Endothelial cell of umbilical vein (primary cell): ENCODE data around the gene IFT27.

ENCODE experiments used
- MYC ChIP-seq: IDR thresholded peaks from one replicate; pipeline ENCODE4 v1.6.1; 2011; ENCODE audit warnings: mild to moderate bottlenecking, low read depth, low read length
- TF ChIP-seq, protein P1 (sequence below), 2 donors: IDR thresholded peaks; 1 replicate in 1 of 2; 2 replicates in 1 of 2; pipeline ENCODE4 v1.5.1; 2011; ENCODE audit warnings: low read length in 2 of 2, mild to moderate bottlenecking in 2 of 2, moderate library complexity in 2 of 2, control low read depth in 1 of 2, inconsistent platforms in 1 of 2, low read depth in 1 of 2; ENCODE audit not compliant: insufficient read depth in 1 of 2; ENCODE audit errors: extremely low read depth in 1 of 2

GRCh38 chr22:36744413-36744765, 31.5 kb downstream of the IFT27 start:
- TF ChIP-seq, protein P1, sequence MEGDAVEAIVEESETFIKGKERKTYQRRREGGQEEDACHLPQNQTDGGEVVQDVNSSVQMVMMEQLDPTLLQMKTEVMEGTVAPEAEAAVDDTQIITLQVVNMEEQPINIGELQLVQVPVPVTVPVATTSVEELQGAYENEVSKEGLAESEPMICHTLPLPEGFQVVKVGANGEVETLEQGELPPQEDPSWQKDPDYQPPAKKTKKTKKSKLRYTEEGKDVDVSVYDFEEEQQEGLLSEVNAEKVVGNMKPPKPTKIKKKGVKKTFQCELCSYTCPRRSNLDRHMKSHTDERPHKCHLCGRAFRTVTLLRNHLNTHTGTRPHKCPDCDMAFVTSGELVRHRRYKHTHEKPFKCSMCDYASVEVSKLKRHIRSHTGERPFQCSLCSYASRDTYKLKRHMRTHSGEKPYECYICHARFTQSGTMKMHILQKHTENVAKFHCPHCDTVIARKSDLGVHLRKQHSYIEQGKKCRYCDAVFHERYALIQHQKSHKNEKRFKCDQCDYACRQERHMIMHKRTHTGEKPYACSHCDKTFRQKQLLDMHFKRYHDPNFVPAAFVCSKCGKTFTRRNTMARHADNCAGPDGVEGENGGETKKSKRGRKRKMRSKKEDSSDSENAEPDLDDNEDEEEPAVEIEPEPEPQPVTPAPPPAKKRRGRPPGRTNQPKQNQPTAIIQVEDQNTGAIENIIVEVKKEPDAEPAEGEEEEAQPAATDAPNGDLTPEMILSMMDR (IDR thresholded peaks at IDR 0.05; ENCODE audit: extremely low read depth in 1 of 2, insufficient read depth in 1 of 2, low read depth in 1 of 2, low read length in 2 of 2), result no peak
- TF ChIP-seq MYC, result no peak
